HL-60 (cell line): Measurements from ENCODE around the gene MCU.

Experiments used
- DNase-seq, 2 experiments: peaks; one replicate each; pipeline ENCODE4 v3.0.0-alpha.2; 2010 to 2020; ENCODE audit warnings: low read depth in 1 of 2, low spot score in 1 of 2
- H3K27ac ChIP-seq: fragments of 250-450 bp; sonication (Bioruptor Pico); replicated peaks from 2 replicates; pipeline ENCODE4 v1.5.1; 2020; ENCODE audit warnings: mild to moderate bottlenecking, moderate library complexity
- H3K27me3 ChIP-seq: fragments of 250-450 bp; sonication (Bioruptor Pico); 2 replicates; pipeline ENCODE4 v1.5.1; 2021; ENCODE audit warnings: mild to moderate bottlenecking, moderate library complexity; ENCODE audit not compliant: insufficient read depth, poor library complexity, severe bottlenecking
- H3K4me3 ChIP-seq: replicated peaks from 2 replicates; pipeline ENCODE4 v1.5.1; 2011; ENCODE audit warnings: mild to moderate bottlenecking, control low read depth, low read length; ENCODE audit not compliant: insufficient read depth
- GABPA ChIP-seq: IDR thresholded peaks from 2 replicates; pipeline ENCODE4 v1.6.1; 2012; ENCODE audit warnings: low read depth
- POLR2AphosphoS5 ChIP-seq: IDR thresholded peaks from 2 replicates; pipeline ENCODE4 v1.6.1; 2012; ENCODE audit warnings: low read depth
- SPI1 ChIP-seq: IDR thresholded peaks from 2 replicates; pipeline ENCODE4 v1.6.1; 2012; ENCODE audit warnings: low read depth, mild to moderate bottlenecking, borderline replicate concordance
- TF ChIP-seq, protein P1 (sequence below): IDR thresholded peaks from 2 replicates; pipeline ENCODE4 v1.6.1; 2012; ENCODE audit warnings: low read depth; ENCODE audit not compliant: insufficient replicate concordance
- TF ChIP-seq, protein P2 (sequence below): IDR thresholded peaks from one replicate; pipeline ENCODE4 v1.5.1; 2011; ENCODE audit warnings: low read length, control low read depth, inconsistent platforms; ENCODE audit not compliant: insufficient read depth

The MCU gene

DNA sequence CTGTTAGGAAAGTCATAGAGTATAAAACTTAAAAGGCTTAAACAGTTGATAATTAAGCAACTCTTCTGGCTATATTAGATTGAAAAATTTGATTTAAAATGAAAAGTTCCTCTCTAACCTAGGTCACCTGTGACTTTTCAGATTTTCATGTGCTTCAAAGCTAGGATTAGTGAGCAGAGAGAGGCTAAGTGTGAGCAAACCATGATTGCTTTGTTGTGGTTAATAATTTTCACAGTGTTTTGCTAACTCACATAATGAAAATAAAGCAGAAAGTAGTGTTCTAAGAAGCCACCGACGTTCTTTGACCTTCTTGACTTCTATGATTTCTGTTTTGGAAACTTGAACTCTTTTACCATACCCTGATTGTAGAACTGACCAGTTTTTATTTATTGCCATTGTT, 126.1 kb downstream of the MCU start:
- TF ChIP-seq GABPA: no peak
- TF ChIP-seq, protein P1, sequence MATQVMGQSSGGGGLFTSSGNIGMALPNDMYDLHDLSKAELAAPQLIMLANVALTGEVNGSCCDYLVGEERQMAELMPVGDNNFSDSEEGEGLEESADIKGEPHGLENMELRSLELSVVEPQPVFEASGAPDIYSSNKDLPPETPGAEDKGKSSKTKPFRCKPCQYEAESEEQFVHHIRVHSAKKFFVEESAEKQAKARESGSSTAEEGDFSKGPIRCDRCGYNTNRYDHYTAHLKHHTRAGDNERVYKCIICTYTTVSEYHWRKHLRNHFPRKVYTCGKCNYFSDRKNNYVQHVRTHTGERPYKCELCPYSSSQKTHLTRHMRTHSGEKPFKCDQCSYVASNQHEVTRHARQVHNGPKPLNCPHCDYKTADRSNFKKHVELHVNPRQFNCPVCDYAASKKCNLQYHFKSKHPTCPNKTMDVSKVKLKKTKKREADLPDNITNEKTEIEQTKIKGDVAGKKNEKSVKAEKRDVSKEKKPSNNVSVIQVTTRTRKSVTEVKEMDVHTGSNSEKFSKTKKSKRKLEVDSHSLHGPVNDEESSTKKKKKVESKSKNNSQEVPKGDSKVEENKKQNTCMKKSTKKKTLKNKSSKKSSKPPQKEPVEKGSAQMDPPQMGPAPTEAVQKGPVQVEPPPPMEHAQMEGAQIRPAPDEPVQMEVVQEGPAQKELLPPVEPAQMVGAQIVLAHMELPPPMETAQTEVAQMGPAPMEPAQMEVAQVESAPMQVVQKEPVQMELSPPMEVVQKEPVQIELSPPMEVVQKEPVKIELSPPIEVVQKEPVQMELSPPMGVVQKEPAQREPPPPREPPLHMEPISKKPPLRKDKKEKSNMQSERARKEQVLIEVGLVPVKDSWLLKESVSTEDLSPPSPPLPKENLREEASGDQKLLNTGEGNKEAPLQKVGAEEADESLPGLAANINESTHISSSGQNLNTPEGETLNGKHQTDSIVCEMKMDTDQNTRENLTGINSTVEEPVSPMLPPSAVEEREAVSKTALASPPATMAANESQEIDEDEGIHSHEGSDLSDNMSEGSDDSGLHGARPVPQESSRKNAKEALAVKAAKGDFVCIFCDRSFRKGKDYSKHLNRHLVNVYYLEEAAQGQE: no peak
- TF ChIP-seq POLR2AphosphoS5: no peak
- TF ChIP-seq SPI1: no peak
- TF ChIP-seq, protein P2, sequence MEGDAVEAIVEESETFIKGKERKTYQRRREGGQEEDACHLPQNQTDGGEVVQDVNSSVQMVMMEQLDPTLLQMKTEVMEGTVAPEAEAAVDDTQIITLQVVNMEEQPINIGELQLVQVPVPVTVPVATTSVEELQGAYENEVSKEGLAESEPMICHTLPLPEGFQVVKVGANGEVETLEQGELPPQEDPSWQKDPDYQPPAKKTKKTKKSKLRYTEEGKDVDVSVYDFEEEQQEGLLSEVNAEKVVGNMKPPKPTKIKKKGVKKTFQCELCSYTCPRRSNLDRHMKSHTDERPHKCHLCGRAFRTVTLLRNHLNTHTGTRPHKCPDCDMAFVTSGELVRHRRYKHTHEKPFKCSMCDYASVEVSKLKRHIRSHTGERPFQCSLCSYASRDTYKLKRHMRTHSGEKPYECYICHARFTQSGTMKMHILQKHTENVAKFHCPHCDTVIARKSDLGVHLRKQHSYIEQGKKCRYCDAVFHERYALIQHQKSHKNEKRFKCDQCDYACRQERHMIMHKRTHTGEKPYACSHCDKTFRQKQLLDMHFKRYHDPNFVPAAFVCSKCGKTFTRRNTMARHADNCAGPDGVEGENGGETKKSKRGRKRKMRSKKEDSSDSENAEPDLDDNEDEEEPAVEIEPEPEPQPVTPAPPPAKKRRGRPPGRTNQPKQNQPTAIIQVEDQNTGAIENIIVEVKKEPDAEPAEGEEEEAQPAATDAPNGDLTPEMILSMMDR: no peak
- no peak for DNase-seq
- Histone ChIP-seq H3K27ac (no peak overlapping the region), H3K4me3 (no peak overlapping the region), H3K27me3 (no peaks in the 10 kb centered on the region)

GRCh38 chr10:72819053-72819452, 127.1 kb downstream of the MCU start:
- Histone ChIP-seq H3K27me3 (no peaks in the 10 kb centered on the region), H3K4me3 (no peak overlapping the region), H3K27ac (0 out of 2 replicates have a peak overlapping the region, but pooled peaks have one; percentile 7)
- DNase-seq: peak in 1 of 2 experiments; percentile 40
- TF ChIP-seq POLR2AphosphoS5: no peak
- TF ChIP-seq SPI1: peak; percentile 45; the same call in 1 of the 2 replicates
- no peak for TF ChIP-seq GABPA

- Histone ChIP-seq H3K27ac (no peak overlapping the region), H3K4me3 (no peak overlapping the region), H3K27me3 (no peaks in the 10 kb centered on the region)
- DNase-seq: no peak
- TF ChIP-seq POLR2AphosphoS5 (no peak), GABPA (no peak)
- TF ChIP-seq, protein P1: no peak
These were observed 129.7 kb downstream of the MCU start for GRCh38 chr10:72821606-72822005.

GRCh38 chr10:72822342-72822986, 130.5 kb downstream of the MCU start:
- no peak overlapping the region for H3K4me3 ChIP-seq
- H3K27me3 ChIP-seq: no peaks in the 10 kb centered on the region
- H3K27ac ChIP-seq: no peak overlapping the region
- DNase-seq: no peak
- no peak for TF ChIP-seq POLR2AphosphoS5
- TF ChIP-seq, protein P1: no peak
- TF ChIP-seq, protein P2: no peak
- TF ChIP-seq GABPA: no peak
- TF ChIP-seq SPI1: no peak
